K562 (cell line): ENCODE measurements around the gene ATXN1. TPM values are rescaled to one million over a fixed set of nuclear protein-coding genes. Genes with fewer than 3 reads are reported as not detected.

Experiments used
- ATAC-seq: fragments of 200-7000 bp; cut with Tn5 transposase; 3 replicates; pipeline ENCODE4 v1.9.1; 2020; ENCODE audit warnings: moderate library complexity
- BruUV-seq: library from RNA; stranded (reverse); fragments of 400-500 nt; replicated peaks from 2 replicates; lab custom pipeline; 2021; lab: Mats Ljungman, UMichigan
- CTCF ChIA-PET: fragments of 300-600 bp; formaldehyde crosslinking; extraction: SDS; loops from one replicate; lab custom pipeline; 2021; ENCODE audit warnings: low intra/inter-chr PET ratio; lab: Yijun Ruan, JAX
- POLR2A ChIA-PET: fragments of 300-600, 350-650 bp; sonication (Branson Sonifier 250); formaldehyde crosslinking; extraction: SDS; loops from one replicate; lab custom pipeline; 2021; ENCODE audit warnings: antibody characterized with exemption, inconsistent platforms; lab: Yijun Ruan, JAX
- DNase-seq, 4 experiments: peaks; one replicate each; pipeline versions ENCODE4 v3.0.0 to v3.0.0-alpha.2; 2011 to 2018; ENCODE audit warnings: low spot score in 3 of 4, mixed read lengths in 3 of 4; ENCODE audit errors: extremely low read depth in 1 of 4
- FAIRE-seq: peaks from 2 replicates; lab custom pipeline; 2011; peaks lifted over from hg19 to GRCh38; lab: Jason Lieb, UNC
- H2AFZ ChIP-seq: 2 replicates; pipeline ENCODE4 v1.6.0; 2011; ENCODE audit warnings: low read depth, low read length, control low read depth, inconsistent platforms
- H3K27ac ChIP-seq: fragments of 200-600 bp; 3 replicates; pipeline ENCODE4 v1.8.0; 2011; ENCODE audit warnings: low read depth, mild to moderate bottlenecking, control low read depth, inconsistent platforms, low read length, moderate library complexity, mixed read lengths; ENCODE audit errors: extremely low read depth
- H3K27me3 ChIP-seq, 2 experiments: fragments of 300-600 bp in 1 of 2; 2 replicates in 1 of 2; 3 replicates in 1 of 2; pipeline versions ENCODE4 v1.6.0 to v1.8.0; 2011; ENCODE audit warnings: inconsistent platforms in 2 of 2, low read length in 2 of 2, mild to moderate bottlenecking in 1 of 2, mixed read lengths in 1 of 2, moderate library complexity in 1 of 2; ENCODE audit not compliant: control insufficient read depth in 2 of 2, insufficient read depth in 2 of 2
- H3K36me3 ChIP-seq: fragments of 300-600 bp; 3 replicates; pipeline ENCODE4 v1.8.0; 2011; ENCODE audit warnings: mild to moderate bottlenecking, low read length, inconsistent platforms; ENCODE audit not compliant: control insufficient read depth, insufficient read depth
- H3K4me1 ChIP-seq, 2 experiments: fragments of 200-600 bp in 1 of 2; replicated peaks in 1 of 2; 2 replicates in 1 of 2; 3 replicates in 1 of 2; pipeline versions ENCODE4 v1.5.1 to v1.8.0; 2011; ENCODE audit warnings: inconsistent platforms in 2 of 2, low read length in 2 of 2, mild to moderate bottlenecking in 1 of 2, mixed read lengths in 1 of 2, moderate library complexity in 1 of 2; ENCODE audit not compliant: control insufficient read depth in 2 of 2, insufficient read depth in 2 of 2
- H3K4me2 ChIP-seq: 2 replicates; pipeline ENCODE4 v1.6.1; 2011; ENCODE audit warnings: low read length, control low read depth, inconsistent platforms, mixed read lengths; ENCODE audit not compliant: insufficient read depth
- H3K4me3 ChIP-seq: fragments of 200-600 bp; sonication (generic), shearing (Covaris generic); 2 replicates; pipeline ENCODE4 v1.5.1; 2016; ENCODE audit warnings: control low read depth, inconsistent platforms
- H3K79me2 ChIP-seq: fragments of 200-600 bp; 3 replicates; pipeline ENCODE4 v1.8.0; 2011; ENCODE audit warnings: low read length, inconsistent platforms; ENCODE audit not compliant: control insufficient read depth, insufficient read depth
- H3K9ac ChIP-seq, 2 experiments: 2 replicates each; pipeline versions ENCODE4 v1.6.0 to v1.6.1; 2011; ENCODE audit warnings: low read depth in 2 of 2, low read length in 2 of 2, control low read depth in 1 of 2, inconsistent platforms in 1 of 2, mild to moderate bottlenecking in 1 of 2, mixed read lengths in 1 of 2; ENCODE audit not compliant: insufficient read depth in 1 of 2
- H3K9me1 ChIP-seq: one replicate; pipeline ENCODE4 v1.6.0; 2011; ENCODE audit warnings: inconsistent platforms, mild to moderate bottlenecking, low read length, moderate library complexity; ENCODE audit not compliant: control insufficient read depth, insufficient read depth
- H3K9me3 ChIP-seq: replicated peaks from 2 replicates; pipeline ENCODE4 v1.5.1; 2011; ENCODE audit warnings: low read depth, low read length, inconsistent platforms; ENCODE audit not compliant: control insufficient read depth, insufficient read depth
- H4K20me1 ChIP-seq: replicated peaks from 2 replicates; pipeline ENCODE4 v1.6.1; 2011; ENCODE audit warnings: low read length, inconsistent platforms, mixed read lengths; ENCODE audit not compliant: control insufficient read depth, insufficient read depth
- BCLAF1 ChIP-seq, 2 experiments: fragments of 450-650 bp in 1 of 2; IDR thresholded peaks; 2 replicates each; pipeline ENCODE4 v1.6.1; 2011 to 2017; ENCODE audit warnings: low read depth in 2 of 2, antibody characterized with exemption in 1 of 2, borderline replicate concordance in 1 of 2, low read length in 1 of 2, mild to moderate bottlenecking in 1 of 2, mixed read lengths in 1 of 2; ENCODE audit not compliant: control insufficient read depth in 1 of 2
- EZH2 ChIP-seq: IDR thresholded peaks from 2 replicates; pipeline ENCODE4 v1.6.1; 2012; ENCODE audit warnings: low read depth, mild to moderate bottlenecking, inconsistent platforms, low read length, borderline replicate concordance
- GABPA ChIP-seq: fragments of 200-800 bp; sonication (Bioruptor generic); conservative IDR thresholded peaks from 2 replicates; pipeline ENCODE4 v1.6.1; 2016; ENCODE audit warnings: low read depth, missing genetic modification characterization, missing compliant biosample characterization
- IFI16 ChIP-seq: fragments of 250-450 bp; sonication (Bioruptor Pico); IDR thresholded peaks from 2 replicates; pipeline ENCODE4 v2.1.2; 2022; ENCODE audit warnings: mild to moderate bottlenecking, inconsistent platforms
- MYBL2 ChIP-seq, 2 experiments: fragments of 450-650 bp in 1 of 2; sonication (generic) in 1 of 2; formaldehyde crosslinking in 1 of 2; IDR thresholded peaks; 2 replicates each; pipeline versions ENCODE4 v1.6.1 to v1.8.1; 2017 to 2022; ENCODE audit warnings: borderline replicate concordance in 1 of 2, inconsistent platforms in 1 of 2, low read depth in 1 of 2, mild to moderate bottlenecking in 1 of 2, missing genetic modification reagents in 1 of 2, moderate library complexity in 1 of 2
- MYC ChIP-seq, 2 experiments: fragments of 250-450 bp in 1 of 2; sonication (Bioruptor Pico) in 1 of 2; IDR thresholded peaks; 2 replicates each; pipeline versions ENCODE4 v1.5.1 to v1.6.1; 2012 to 2021; ENCODE audit warnings: low read depth in 2 of 2, borderline replicate concordance in 1 of 2, improper control_type of control experiment in 1 of 2, low read length in 1 of 2, mild to moderate bottlenecking in 1 of 2, moderate library complexity in 1 of 2
- RAD51 ChIP-seq: fragments of 450-650 bp; IDR thresholded peaks from 2 replicates; pipeline ENCODE4 v1.7.1; 2016; ENCODE audit warnings: low read depth, mild to moderate bottlenecking, borderline replicate concordance
- SMARCA5 ChIP-seq: fragments of 450-650 bp; IDR thresholded peaks from 2 replicates; pipeline ENCODE4 v1.6.1; 2016
- SNRNP70 ChIP-seq: fragments of 200-400 bp; formaldehyde crosslinking; optimal IDR thresholded peaks from 2 replicates; pipeline ENCODE3; 2017; ENCODE audit warnings: low read depth, low read length
- TCF7L2 ChIP-seq: fragments of 150-350 bp; IDR thresholded peaks from 2 replicates; pipeline ENCODE4 v1.6.1; 2016; ENCODE audit warnings: low read depth, mild to moderate bottlenecking, low read length, moderate library complexity
- ZNF785 ChIP-seq: fragments of 250-450 bp; sonication (Bioruptor Pico); IDR thresholded peaks from 2 replicates; pipeline ENCODE4 v1.4.0; 2020; ENCODE audit warnings: mild to moderate bottlenecking
- WGBS: fragments of 100-300 bp; shearing (Covaris generic); methylation state at CpG from one replicate; pipeline ENCODE4 v1.1.6; 2016; ENCODE audit warnings: low coverage, mixed read lengths; ENCODE audit not compliant: insufficient coverage; ENCODE audit errors: missing lambda C conversion rate; 5-methylcytosine and 5-hydroxymethylcytosine counted together
- in situ Hi-C: fragments of 300-500 bp; cut with MboI; formaldehyde crosslinking; loops from 4 replicates; pipeline ENCODE4 v1.15.0; 2018; ENCODE audit warnings: inconsistent platforms, mixed read lengths
- intact Hi-C: fragments of 100-400 bp; cut with micrococcal nuclease; formaldehyde crosslinking; loops from 2 replicates; pipeline ENCODE4 v1.14.2; 2022
- polyA plus RNA-seq, 8 experiments: library from polyadenylated mRNA; depleted of rRNA in 4 of 8; stranded (reverse) in 5 of 8; unstranded in 3 of 8; fragments of >200 nt; fragmentation: Nextera tagmentation in 2 of 8; fragmentation: Illumina TruSeq in 1 of 8; extraction: Ambion mirVana in 2 of 8; extraction: Trizol in 1 of 8; gene quantifications; 2 replicates each; pipeline versions ENCODE4 v1.2.1 to v1.2.3, GENCODE V29; 2011 to 2014; ENCODE audit warnings: inconsistent platforms in 1 of 8, missing spikeins in 1 of 8
- total RNA-seq, 7 experiments: library from RNA; depleted of rRNA in 6 of 7; stranded (reverse); fragments of >200 nt in 6 of 7; fragmentation: Illumina TruSeq in 2 of 7; extraction: Trizol in 2 of 7; gene quantifications; 2 replicates each; pipeline versions ENCODE4 v1.2.1 to v1.2.3, GENCODE V29; 2011 to 2021; ENCODE audit warnings: low replicate concordance in 1 of 7
- TF ChIP-seq, protein P1 (sequence below): fragments of 250-450 bp; sonication (Bioruptor Pico); IDR thresholded peaks from 2 replicates; pipeline ENCODE4 v1.8.0; 2022; ENCODE audit warnings: inconsistent platforms, mild to moderate bottlenecking, moderate library complexity, borderline replicate concordance

The ATXN1 gene
- total and polyA plus RNA-seq, 9 of the 15 experiments (the other 6 are each of a cell fraction or from before 2014, with no cell fraction given) = under 0.01 to 1.2 (median 0.58) TPM

- intact Hi-C loops (no loop called here), in situ Hi-C loops (no loop called here)
- Histone ChIP-seq H3K4me3 (no peak overlapping the region), H2AFZ (no peak overlapping the region), H3K9ac (no peak overlapping the region), H3K79me2 (no peaks in the 10 kb centered on the region), H3K27me3 (peaks cover 4 to 6% of the 10 kb centered on the region in 2 experiments), H4K20me1 (no peaks in the 10 kb centered on the region), H3K4me1 (no peaks in the 10 kb centered on the region), H3K9me3 (no peaks in the 10 kb centered on the region), H3K27ac (no peak overlapping the region), H3K4me2 (no peak overlapping the region), H3K36me3 (no peaks in the 10 kb centered on the region), H3K9me1 (no peaks in the 10 kb centered on the region)
- ChIA-PET POLR2A (interaction anchor here (1.1 kb wide), 1 partner anchor 176 kb away, joined by 3 read pairs; no protein-coding TSS in a partner anchor), CTCF (no interaction called here)
- DNase-seq (no peak), ATAC-seq (no peak), FAIRE-seq (no peak)
- 0% methylated on average over 7 of the region's 7 CpGs for WGBS
- no TSS peak for BruUV-seq
- TF ChIP-seq MYC (IDR thresholded peaks at IDR 0.05; ENCODE audit: low read depth, low read length) = no peak
- TF ChIP-seq MYC (CRISPR knock-in tag; IDR thresholded peaks at IDR 0.05; ENCODE audit: borderline replicate concordance, low read depth) = no peak
- TF ChIP-seq BCLAF1 (IDR thresholded peaks at IDR 0.05; ENCODE audit: borderline replicate concordance in 1 of 2, control insufficient read depth in 1 of 2, low read depth in 2 of 2, low read length in 1 of 2) = no peak
- no peak for TF ChIP-seq SNRNP70
- TF ChIP-seq ZNF785 (CRISPR knock-in tag) = no peak
- TF ChIP-seq EZH2 = no peak
- TF ChIP-seq RAD51 = no peak
- no peak for TF ChIP-seq IFI16 (CRISPR knock-in tag)
- TF ChIP-seq, protein P1, sequence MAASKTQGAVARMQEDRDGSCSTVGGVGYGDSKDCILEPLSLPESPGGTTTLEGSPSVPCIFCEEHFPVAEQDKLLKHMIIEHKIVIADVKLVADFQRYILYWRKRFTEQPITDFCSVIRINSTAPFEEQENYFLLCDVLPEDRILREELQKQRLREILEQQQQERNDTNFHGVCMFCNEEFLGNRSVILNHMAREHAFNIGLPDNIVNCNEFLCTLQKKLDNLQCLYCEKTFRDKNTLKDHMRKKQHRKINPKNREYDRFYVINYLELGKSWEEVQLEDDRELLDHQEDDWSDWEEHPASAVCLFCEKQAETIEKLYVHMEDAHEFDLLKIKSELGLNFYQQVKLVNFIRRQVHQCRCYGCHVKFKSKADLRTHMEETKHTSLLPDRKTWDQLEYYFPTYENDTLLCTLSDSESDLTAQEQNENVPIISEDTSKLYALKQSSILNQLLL = no peak
- TF ChIP-seq GABPA (tag) = no peak
- no peak for TF ChIP-seq TCF7L2
- TF ChIP-seq SMARCA5 = no peak
- no peak for TF ChIP-seq MYBL2 (IDR thresholded peaks at IDR 0.05; ENCODE audit: low read depth)
- no peak for TF ChIP-seq MYBL2 (CRISPR knock-in tag; IDR thresholded peaks at IDR 0.05; ENCODE audit: borderline replicate concordance)
Measured at GRCh38 chr6:16729183-16729691, 32.0 kb downstream of the ATXN1 start.
